K562 (cell line): ENCODE results near the gene TEFM.
"Not testable (repeated sequence)": the region's sequence is repeated elsewhere in the genome, so short reads cannot be mapped to it uniquely, and the experiment has no call there.

Experiments used
- CREB1 ChIP-seq, 2 experiments: sonication (generic) in 1 of 2; formaldehyde crosslinking in 1 of 2; IDR thresholded peaks; 2 replicates each; pipeline versions ENCODE4 v1.6.1 to v1.8.0; 2012 to 2022; ENCODE audit warnings: inconsistent platforms in 1 of 2, mild to moderate bottlenecking in 1 of 2, missing genetic modification reagents in 1 of 2, moderate library complexity in 1 of 2
- SMAD1 ChIP-seq: fragments of 150-350 bp; IDR thresholded peaks from 2 replicates; pipeline ENCODE4 v1.6.1; 2014; ENCODE audit warnings: low read length, low read depth; ENCODE audit not compliant: partially characterized antibody
- TF ChIP-seq, protein P1 (sequence below): fragments of 250-450 bp; sonication (Bioruptor Pico); IDR thresholded peaks from 2 replicates; pipeline ENCODE4 v1.4.0; 2020; ENCODE audit warnings: borderline replicate concordance

DNA sequence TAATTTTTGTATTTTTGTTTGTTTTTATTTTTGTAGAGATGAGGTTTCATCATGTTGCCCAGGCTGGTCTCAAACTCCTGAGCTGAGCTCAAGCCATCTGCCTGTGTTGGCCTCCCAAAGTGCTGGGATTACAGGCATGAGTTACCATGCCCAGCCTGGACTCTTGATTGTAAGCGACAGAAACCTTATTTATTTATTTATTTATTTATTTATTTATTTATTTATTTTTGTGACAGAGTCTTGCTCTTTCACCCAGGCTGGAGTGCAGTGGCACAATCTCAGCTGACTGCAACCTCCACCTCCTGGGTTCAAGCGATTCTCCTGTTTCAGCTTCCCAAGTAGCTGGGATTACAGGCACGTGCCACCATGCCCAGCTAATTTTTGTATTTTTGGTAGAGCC is 23.8 kb upstream of the TEFM start:
- not testable (repeated sequence) for TF ChIP-seq SMAD1; CREB1 (IDR thresholded peaks at IDR 0.05); CREB1 (CRISPR knock-in tag; IDR thresholded peaks at IDR 0.05)
- TF ChIP-seq, protein P1, sequence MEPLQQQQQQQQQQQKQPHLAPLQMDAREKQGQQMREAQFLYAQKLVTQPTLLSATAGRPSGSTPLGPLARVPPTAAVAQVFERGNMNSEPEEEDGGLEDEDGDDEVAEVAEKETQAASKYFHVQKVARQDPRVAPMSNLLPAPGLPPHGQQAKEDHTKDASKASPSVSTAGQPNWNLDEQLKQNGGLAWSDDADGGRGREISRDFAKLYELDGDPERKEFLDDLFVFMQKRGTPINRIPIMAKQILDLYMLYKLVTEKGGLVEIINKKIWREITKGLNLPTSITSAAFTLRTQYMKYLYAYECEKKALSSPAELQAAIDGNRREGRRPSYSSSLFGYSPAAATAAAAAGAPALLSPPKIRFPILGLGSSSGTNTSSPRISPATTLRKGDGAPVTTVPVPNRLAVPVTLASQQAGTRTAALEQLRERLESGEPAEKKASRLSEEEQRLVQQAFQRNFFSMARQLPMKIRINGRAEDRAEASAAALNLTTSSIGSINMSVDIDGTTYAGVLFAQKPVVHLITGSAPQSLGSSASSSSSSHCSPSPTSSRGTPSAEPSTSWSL: not testable (repeated sequence)
